Liver (tissue), 3 donors: Measurements from ENCODE around the gene LCTL.

ENCODE experiments used
- ATF3 ChIP-seq: IDR thresholded peaks from 2 replicates; pipeline ENCODE4 v1.6.1; 2016; ENCODE audit warnings: antibody characterized with exemption
- FOXA1 ChIP-seq: IDR thresholded peaks from 2 replicates; pipeline ENCODE4 v1.6.1; 2016; ENCODE audit warnings: antibody characterized with exemption
- GABPA ChIP-seq, 2 donors: IDR thresholded peaks in 1 of 2; conservative IDR thresholded peaks in 1 of 2; 2 replicates each; pipeline ENCODE4 v1.6.1; 2016; ENCODE audit warnings: antibody characterized with exemption in 2 of 2, mild to moderate bottlenecking in 1 of 2, moderate library complexity in 1 of 2
- HNF4G ChIP-seq: IDR thresholded peaks from 2 replicates; pipeline ENCODE4 v1.6.1; 2016; ENCODE audit warnings: antibody characterized with exemption
- JUND ChIP-seq, 2 donors: IDR thresholded peaks; 2 replicates each; pipeline ENCODE4 v1.6.1; 2016; ENCODE audit warnings: antibody characterized with exemption in 2 of 2
- MAX ChIP-seq: IDR thresholded peaks from 2 replicates; pipeline ENCODE4 v1.6.1; 2016; ENCODE audit warnings: antibody characterized with exemption
- NR2F2 ChIP-seq: IDR thresholded peaks from 2 replicates; pipeline ENCODE4 v1.6.1; 2016; ENCODE audit warnings: antibody characterized with exemption
- RAD21 ChIP-seq, 2 donors: IDR thresholded peaks; 2 replicates each; pipeline ENCODE4 v1.6.1; 2016; ENCODE audit warnings: antibody characterized with exemption in 2 of 2, mild to moderate bottlenecking in 2 of 2
- SP1 ChIP-seq: IDR thresholded peaks from 2 replicates; pipeline ENCODE4 v1.6.1; 2018; ENCODE audit warnings: antibody characterized with exemption, mild to moderate bottlenecking
- TAF1 ChIP-seq: conservative IDR thresholded peaks from 2 replicates; pipeline ENCODE4 v1.6.1; 2016; ENCODE audit warnings: antibody characterized with exemption, mild to moderate bottlenecking
- YY1 ChIP-seq: IDR thresholded peaks from 2 replicates; pipeline ENCODE4 v1.6.1; 2016; ENCODE audit warnings: antibody characterized with exemption, mild to moderate bottlenecking
- TF ChIP-seq, protein P1 (sequence below): fragments of 150-350 bp; IDR thresholded peaks from 2 replicates; pipeline ENCODE4 v1.5.1; 2017; ENCODE audit warnings: improper control_type of control experiment, low read depth, low read length; ENCODE audit not compliant: missing input control
- TF ChIP-seq, protein P2 (sequence below): IDR thresholded peaks from 2 replicates; pipeline ENCODE4 v1.6.1; 2016; ENCODE audit warnings: antibody characterized with exemption, mild to moderate bottlenecking
- donor health status: healthy.
- donor health status: healthy.

- TF ChIP-seq, protein P1, sequence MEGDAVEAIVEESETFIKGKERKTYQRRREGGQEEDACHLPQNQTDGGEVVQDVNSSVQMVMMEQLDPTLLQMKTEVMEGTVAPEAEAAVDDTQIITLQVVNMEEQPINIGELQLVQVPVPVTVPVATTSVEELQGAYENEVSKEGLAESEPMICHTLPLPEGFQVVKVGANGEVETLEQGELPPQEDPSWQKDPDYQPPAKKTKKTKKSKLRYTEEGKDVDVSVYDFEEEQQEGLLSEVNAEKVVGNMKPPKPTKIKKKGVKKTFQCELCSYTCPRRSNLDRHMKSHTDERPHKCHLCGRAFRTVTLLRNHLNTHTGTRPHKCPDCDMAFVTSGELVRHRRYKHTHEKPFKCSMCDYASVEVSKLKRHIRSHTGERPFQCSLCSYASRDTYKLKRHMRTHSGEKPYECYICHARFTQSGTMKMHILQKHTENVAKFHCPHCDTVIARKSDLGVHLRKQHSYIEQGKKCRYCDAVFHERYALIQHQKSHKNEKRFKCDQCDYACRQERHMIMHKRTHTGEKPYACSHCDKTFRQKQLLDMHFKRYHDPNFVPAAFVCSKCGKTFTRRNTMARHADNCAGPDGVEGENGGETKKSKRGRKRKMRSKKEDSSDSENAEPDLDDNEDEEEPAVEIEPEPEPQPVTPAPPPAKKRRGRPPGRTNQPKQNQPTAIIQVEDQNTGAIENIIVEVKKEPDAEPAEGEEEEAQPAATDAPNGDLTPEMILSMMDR = no peak
- TF ChIP-seq ATF3 (no peak), TAF1 (no peak), YY1 (no peak), JUND (IDR thresholded peaks at IDR 0.05) (no peak), MAX (no peak), GABPA (IDR thresholded peaks at IDR 0.05 in 1 of 2, conservative IDR thresholded peaks at IDR 0.05 in 1 of 2) (no peak), NR2F2 (no peak), SP1 (no peak), HNF4G (no peak), RAD21 (IDR thresholded peaks at IDR 0.05) (no peak), FOXA1 (no peak)
- TF ChIP-seq, protein P2, sequence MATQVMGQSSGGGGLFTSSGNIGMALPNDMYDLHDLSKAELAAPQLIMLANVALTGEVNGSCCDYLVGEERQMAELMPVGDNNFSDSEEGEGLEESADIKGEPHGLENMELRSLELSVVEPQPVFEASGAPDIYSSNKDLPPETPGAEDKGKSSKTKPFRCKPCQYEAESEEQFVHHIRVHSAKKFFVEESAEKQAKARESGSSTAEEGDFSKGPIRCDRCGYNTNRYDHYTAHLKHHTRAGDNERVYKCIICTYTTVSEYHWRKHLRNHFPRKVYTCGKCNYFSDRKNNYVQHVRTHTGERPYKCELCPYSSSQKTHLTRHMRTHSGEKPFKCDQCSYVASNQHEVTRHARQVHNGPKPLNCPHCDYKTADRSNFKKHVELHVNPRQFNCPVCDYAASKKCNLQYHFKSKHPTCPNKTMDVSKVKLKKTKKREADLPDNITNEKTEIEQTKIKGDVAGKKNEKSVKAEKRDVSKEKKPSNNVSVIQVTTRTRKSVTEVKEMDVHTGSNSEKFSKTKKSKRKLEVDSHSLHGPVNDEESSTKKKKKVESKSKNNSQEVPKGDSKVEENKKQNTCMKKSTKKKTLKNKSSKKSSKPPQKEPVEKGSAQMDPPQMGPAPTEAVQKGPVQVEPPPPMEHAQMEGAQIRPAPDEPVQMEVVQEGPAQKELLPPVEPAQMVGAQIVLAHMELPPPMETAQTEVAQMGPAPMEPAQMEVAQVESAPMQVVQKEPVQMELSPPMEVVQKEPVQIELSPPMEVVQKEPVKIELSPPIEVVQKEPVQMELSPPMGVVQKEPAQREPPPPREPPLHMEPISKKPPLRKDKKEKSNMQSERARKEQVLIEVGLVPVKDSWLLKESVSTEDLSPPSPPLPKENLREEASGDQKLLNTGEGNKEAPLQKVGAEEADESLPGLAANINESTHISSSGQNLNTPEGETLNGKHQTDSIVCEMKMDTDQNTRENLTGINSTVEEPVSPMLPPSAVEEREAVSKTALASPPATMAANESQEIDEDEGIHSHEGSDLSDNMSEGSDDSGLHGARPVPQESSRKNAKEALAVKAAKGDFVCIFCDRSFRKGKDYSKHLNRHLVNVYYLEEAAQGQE = no peak
Observed at GRCh38 chr15:66563126-66563525, 2.7 kb downstream of the LCTL start.
